IMR-90 (cell line): Measurements from ENCODE around the gene TMEM161B. TPM values are rescaled to one million over a fixed set of nuclear protein-coding genes. Genes with fewer than 3 reads are reported as not detected.
A peak's percentile ranks its signal among the peaks of the same experiment; 100 is the strongest.

Experiments used
- ATAC-seq: fragments of 200-7000 bp; cut with Tn5 transposase; 2 replicates; pipeline ENCODE4 v1.9.1; 2020; ENCODE audit warnings: low read depth, mild to moderate bottlenecking, moderate library complexity
- BruUV-seq: library from RNA; stranded (reverse); fragments of 400-500 nt; replicated peaks from 2 replicates; lab custom pipeline; 2021; lab: Mats Ljungman, UMichigan
- CTCF ChIA-PET: fragments of 300-600 bp; formaldehyde crosslinking; extraction: SDS; loops from one replicate; lab custom pipeline; 2021; ENCODE audit warnings: antibody characterized with exemption; lab: Yijun Ruan, JAX
- POLR2A ChIA-PET: fragments of 300-600 bp; sonication (Branson Sonifier 250); formaldehyde crosslinking; loops from one replicate; lab custom pipeline; 2022; ENCODE audit warnings: antibody characterized with exemption; ENCODE audit not compliant: unreplicated experiment; lab: Charles Lee
- DNase-seq: peaks from one replicate; pipeline ENCODE4 v3.0.0; 2013
- H2AFZ ChIP-seq: replicated peaks from 2 replicates; pipeline ENCODE3; 2013; ENCODE audit warnings: low read length, mild to moderate bottlenecking; ENCODE audit not compliant: poor library complexity
- H2AK5ac ChIP-seq: 2 replicates; pipeline ENCODE4 v1.6.1; 2013; ENCODE audit warnings: low read depth, low read length, inconsistent platforms
- H2AK9ac ChIP-seq: replicated peaks from 2 replicates; pipeline ENCODE3; 2013; ENCODE audit warnings: mild to moderate bottlenecking, low read depth, low read length, moderate library complexity; ENCODE audit not compliant: poor library complexity
- H2BK120ac ChIP-seq: 2 replicates; pipeline ENCODE4 v1.6.1; 2013; ENCODE audit warnings: low read depth, low read length, inconsistent platforms
- H2BK15ac ChIP-seq: 3 replicates; pipeline ENCODE4 v1.6.1; 2013; ENCODE audit warnings: low read depth, low read length, inconsistent platforms
- H2BK20ac ChIP-seq: 2 replicates; pipeline ENCODE4 v1.6.1; 2013; ENCODE audit warnings: low read depth, mild to moderate bottlenecking, inconsistent platforms, low read length, moderate library complexity
- H2BK5ac ChIP-seq: 2 replicates; pipeline ENCODE4 v1.6.1; 2013; ENCODE audit warnings: mild to moderate bottlenecking, low read depth, low read length, inconsistent platforms; ENCODE audit not compliant: poor library complexity, severe bottlenecking
- H3K14ac ChIP-seq: replicated peaks from 2 replicates; pipeline ENCODE4 v1.6.1; 2013; ENCODE audit warnings: low read depth, low read length, inconsistent platforms
- H3K18ac ChIP-seq: 2 replicates; pipeline ENCODE4 v1.6.1; 2013; ENCODE audit warnings: low read depth, low read length, control low read depth
- H3K23ac ChIP-seq: 2 replicates; pipeline ENCODE4 v1.6.1; 2013; ENCODE audit warnings: low read depth, low read length, inconsistent platforms
- H3K27ac ChIP-seq: 2 replicates; pipeline ENCODE4 v1.5.1; 2013; ENCODE audit warnings: mild to moderate bottlenecking, control low read depth, low read length; ENCODE audit not compliant: insufficient read depth
- H3K27me3 ChIP-seq: 2 replicates; pipeline ENCODE4 v1.6.1; 2013; ENCODE audit warnings: low read length; ENCODE audit not compliant: control insufficient read depth, insufficient read depth
- H3K36me3 ChIP-seq: 2 replicates; pipeline ENCODE4 v1.6.1; 2013; ENCODE audit warnings: low read length, mixed read lengths; ENCODE audit not compliant: control insufficient read depth, insufficient read depth
- H3K4ac ChIP-seq: 2 replicates; pipeline ENCODE4 v1.6.1; 2013; ENCODE audit warnings: low read depth, low read length, inconsistent platforms
- H3K4me1 ChIP-seq: 2 replicates; pipeline ENCODE4 v1.6.1; 2013; ENCODE audit warnings: low read length, mixed read lengths; ENCODE audit not compliant: control insufficient read depth, insufficient read depth
- H3K4me2 ChIP-seq: 2 replicates; pipeline ENCODE4 v1.6.1; 2013; ENCODE audit warnings: low read depth, mild to moderate bottlenecking, control low read depth, low read length, moderate library complexity
- H3K4me3 ChIP-seq: 2 replicates; pipeline ENCODE4 v1.5.1; 2013; ENCODE audit warnings: low read depth, mild to moderate bottlenecking, control low read depth, low read length, moderate library complexity; ENCODE audit not compliant: insufficient read depth
- H3K56ac ChIP-seq: 2 replicates; pipeline ENCODE4 v1.6.1; 2013; ENCODE audit warnings: low read length, inconsistent platforms; ENCODE audit not compliant: insufficient read depth; ENCODE audit errors: extremely low read depth
- H3K79me1 ChIP-seq, 2 experiments: 2 replicates each; pipeline ENCODE4 v1.6.1; 2013; ENCODE audit warnings: low read length in 2 of 2, inconsistent platforms in 1 of 2, low read depth in 1 of 2
- H3K9ac ChIP-seq: 2 replicates; pipeline ENCODE4 v1.6.1; 2013; ENCODE audit warnings: low read depth, low read length, control low read depth
- H3K9me1 ChIP-seq: 2 replicates; pipeline ENCODE4 v1.6.1; 2013; ENCODE audit warnings: low read length, inconsistent platforms; ENCODE audit not compliant: insufficient read depth
- H3K9me3 ChIP-seq: 2 replicates; pipeline ENCODE4 v1.6.1; 2013; ENCODE audit warnings: low read length; ENCODE audit not compliant: control insufficient read depth, insufficient read depth
- H4K20me1 ChIP-seq: 2 replicates; pipeline ENCODE4 v1.6.1; 2013; ENCODE audit warnings: low read length, inconsistent platforms; ENCODE audit not compliant: insufficient read depth
- H4K5ac ChIP-seq: 2 replicates; pipeline ENCODE4 v1.6.1; 2013; ENCODE audit warnings: mild to moderate bottlenecking, low read depth, low read length, control low read depth
- H4K8ac ChIP-seq, 2 experiments: 2 replicates each; pipeline ENCODE4 v1.6.1; 2013; ENCODE audit warnings: low read depth in 2 of 2, low read length in 2 of 2, control low read depth in 1 of 2, inconsistent platforms in 1 of 2
- H4K91ac ChIP-seq: 2 replicates; pipeline ENCODE4 v1.6.1; 2013; ENCODE audit warnings: low read depth, low read length, inconsistent platforms; ENCODE audit not compliant: insufficient read depth
- CEBPB ChIP-seq: IDR thresholded peaks from 2 replicates; pipeline ENCODE4 v1.6.1; 2012; ENCODE audit warnings: low read depth, low read length, improper control_type of control experiment
- ELK1 ChIP-seq: fragments of 150-350 bp; IDR thresholded peaks from 2 replicates; pipeline ENCODE4 v1.6.1; 2016; ENCODE audit warnings: low read depth, mild to moderate bottlenecking, low read length, moderate library complexity, borderline replicate concordance
- WGBS, 2 experiments: methylation state at CpG; one replicate each; pipeline versions ENCODE4 v1.1.5 to v1.1.7; 2013; ENCODE audit warnings: missing lambda C conversion rate in 2 of 2; ENCODE audit not compliant: insufficient read length in 1 of 2; ENCODE audit errors: extremely low coverage in 2 of 2; 5-methylcytosine and 5-hydroxymethylcytosine counted together
- dilution Hi-C: fragments of 300-500 bp; cut with HindIII; formaldehyde crosslinking; loops from one replicate; pipeline ENCODE4 v1.14.3; 2018; ENCODE audit warnings: low sequenced_read_pairs; ENCODE audit not compliant: unreplicated experiment
- in situ Hi-C: fragments of 300-500 bp; cut with MboI; formaldehyde crosslinking; loops from 3 replicates; pipeline ENCODE4 v1.14.3; 2019; ENCODE audit warnings: low sequenced_read_pairs, inconsistent platforms, mixed read lengths
- intact Hi-C: fragments of 100-400 bp; cut with micrococcal nuclease; formaldehyde crosslinking; loops from 2 replicates; pipeline ENCODE4 v1.10.0; 2022
- polyA plus RNA-seq, 3 experiments: library from polyadenylated mRNA; depleted of rRNA; stranded (reverse); fragments of >200 nt; gene quantifications; 2 replicates each; pipeline ENCODE4 v1.2.3, GENCODE V29; 2012; ENCODE audit warnings: low replicate concordance in 1 of 3
- total RNA-seq: library from RNA; depleted of rRNA; stranded (reverse); fragments of >200 nt; gene quantifications from 2 replicates; pipeline ENCODE4 v1.2.3, GENCODE V29; 2012

TMEM161B gene
- total and polyA plus RNA-seq, 2 of the 4 experiments (the other 2 are of a cell fraction): 7.4 to 9.3 TPM

GRCh38 chr5:88279584-88279983 is 10.9 kb upstream of the TMEM161B start:
- POLR2A ChIA-PET: interaction anchor here (0.6 kb wide), 1 partner anchor 21 kb away, joined by 5 read pairs; no protein-coding TSS in a partner anchor
- H4K20me1 ChIP-seq: no peaks in the 10 kb centered on the region
- no peak overlapping the region for H2BK5ac ChIP-seq
- no peak overlapping the region for H2BK20ac ChIP-seq
- in situ Hi-C loops: no loop called here
- DNase-seq: peak; percentile 2
- H2AFZ ChIP-seq: no peak overlapping the region
- H2AK9ac ChIP-seq: no peak overlapping the region
- no peak overlapping the region for H3K14ac ChIP-seq
- ATAC-seq: no peak
- BruUV-seq: no TSS peak
- CTCF ChIA-PET: no interaction called here
- H3K4me2 ChIP-seq: no peak overlapping the region
- no peak overlapping the region for H3K56ac ChIP-seq
- H3K4me3 ChIP-seq: no peak overlapping the region
- no peak overlapping the region for H4K5ac ChIP-seq
- no peak overlapping the region for H3K27ac ChIP-seq
- no peak overlapping the region for H4K8ac ChIP-seq
- H3K4ac ChIP-seq: no peak overlapping the region
- H3K18ac ChIP-seq: no peak overlapping the region
- H3K27me3 ChIP-seq: no peaks in the 10 kb centered on the region
- peaks cover 5% of the 10 kb centered on the region for H3K36me3 ChIP-seq
- no peak overlapping the region for H3K23ac ChIP-seq
- no peak overlapping the region for H2BK15ac ChIP-seq
- no peaks in the 10 kb centered on the region for H3K4me1 ChIP-seq
- WGBS, 2 experiments: no CpG with 5 or more reads among the region's 1 CpG
- H3K9me3 ChIP-seq: no peaks in the 10 kb centered on the region
- H3K9me1 ChIP-seq: no peaks in the 10 kb centered on the region
- H2BK120ac ChIP-seq: no peak overlapping the region
- intact Hi-C loops: no loop called here
- peaks cover 0 to 3% of the 10 kb centered on the region in 2 experiments; a peak in 1 of 4 replicates for H3K79me1 ChIP-seq
- no peak overlapping the region for H3K9ac ChIP-seq
- dilution Hi-C loops: no loop called here
- no peak overlapping the region for H2AK5ac ChIP-seq
- TF ChIP-seq ELK1 (no peak), CEBPB (peak; percentile 32)
- H4K91ac ChIP-seq: no peak overlapping the region
